Measurements from ENCODE around the gene HOXA3.
A peak's percentile ranks its signal among the peaks of the same experiment; 100 is the strongest.

Gene HOXA3

GRCh38 chr7:27161721-27162560, 9.6 kb upstream of the HOXA3 start:
- no peak for TF ChIP-seq CTCF (conservative IDR thresholded peaks at IDR 0.05; ENCODE audit: control insufficient read depth, insufficient read depth, low read depth, low read length)
- peak; percentile 32 for DNase-seq (ENCODE audit: low read depth)
- peak overlapping the region; percentile 77 for H3K4me3 ChIP-seq (ENCODE audit: control insufficient read depth, low read depth, low read length)

- peak; percentile 46 for DNase-seq (ENCODE audit: low read depth)
- H3K4me3 ChIP-seq (ENCODE audit: control insufficient read depth, low read depth, low read length), result peak overlapping the region; percentile 77
- TF ChIP-seq CTCF (conservative IDR thresholded peaks at IDR 0.05; ENCODE audit: control insufficient read depth, insufficient read depth, low read depth, low read length), result no peak
Measured at GRCh38 chr7:27161214-27161720, 8.9 kb upstream of the HOXA3 start.

GRCh38 chr7:27160546-27161213, 8.3 kb upstream of the HOXA3 start:
- peak; percentile 86 for DNase-seq (ENCODE audit: low read depth)
- peak overlapping the region; percentile 77 for H3K4me3 ChIP-seq (ENCODE audit: control insufficient read depth, low read depth, low read length)
- peak; percentile 80 for TF ChIP-seq CTCF (conservative IDR thresholded peaks at IDR 0.05; ENCODE audit: control insufficient read depth, insufficient read depth, low read depth, low read length)

- H3K4me3 ChIP-seq (ENCODE audit: control insufficient read depth, low read depth, low read length), result peak overlapping the region; percentile 77
- no peak for TF ChIP-seq CTCF (conservative IDR thresholded peaks at IDR 0.05; ENCODE audit: control insufficient read depth, insufficient read depth, low read depth, low read length)
- DNase-seq (ENCODE audit: low read depth), result no peak
Measured at GRCh38 chr7:27160145-27160545, 7.8 kb upstream of the HOXA3 start.

DNA sequence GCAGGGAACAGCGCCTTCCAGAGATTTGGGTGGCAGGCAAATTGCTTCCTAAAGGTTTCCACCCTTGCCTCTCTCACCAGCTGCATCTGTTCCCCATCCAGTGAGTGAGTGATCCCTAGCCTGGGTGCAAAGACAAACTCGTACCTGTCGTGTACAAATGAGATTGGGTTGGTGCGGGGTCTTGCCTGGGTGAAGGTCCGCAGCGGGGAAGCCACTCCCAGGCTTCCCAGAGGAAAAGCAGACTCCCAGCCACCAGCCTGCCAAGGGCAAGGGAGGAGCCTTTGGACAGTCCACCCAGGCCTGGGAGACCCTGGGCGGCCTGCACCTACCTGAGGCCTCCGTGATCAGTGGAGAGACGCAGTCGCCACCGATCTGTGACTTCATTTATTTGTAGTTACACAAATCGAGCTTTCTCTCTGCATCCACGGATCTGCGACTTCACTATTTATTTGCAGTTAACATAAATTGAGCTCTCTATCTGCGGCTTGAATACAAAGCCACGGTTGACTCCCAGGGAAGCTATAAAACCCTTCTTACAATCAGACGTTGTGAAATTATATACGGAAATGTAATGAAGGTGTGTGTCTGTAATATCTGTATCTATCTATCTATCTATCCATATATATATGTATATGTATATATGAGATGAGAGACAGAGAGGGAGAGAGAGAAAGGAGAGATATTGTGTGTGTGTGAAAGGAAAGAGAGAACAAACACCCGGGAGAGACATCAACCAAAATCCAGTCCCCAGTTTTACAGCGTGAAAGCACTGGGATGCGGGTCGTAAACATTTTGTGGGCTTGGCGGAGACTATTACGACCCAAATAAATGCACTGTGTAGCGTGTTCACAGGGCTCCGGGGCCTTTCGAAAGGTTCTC, 7.1 kb upstream of the HOXA3 start:
- peak; percentile 15 for DNase-seq (ENCODE audit: low read depth)
- TF ChIP-seq CTCF (conservative IDR thresholded peaks at IDR 0.05; ENCODE audit: control insufficient read depth, insufficient read depth, low read depth, low read length), result no peak
- H3K4me3 ChIP-seq (ENCODE audit: control insufficient read depth, low read depth, low read length), result peak overlapping the region; percentile 77
